ENCODE measurements around the gene SPIRE2. TPM values are rescaled to one million over a fixed set of nuclear protein-coding genes. Genes with fewer than 3 reads are reported as not detected.
"Not testable (repeated sequence)": the region's sequence is repeated elsewhere in the genome, so short reads cannot be mapped to it uniquely, and the experiment has no call there.

Gene SPIRE2
- total and polyA plus RNA-seq, 5 donors from 2014 or later: 0.35 TPM; not detected in 4

DNA sequence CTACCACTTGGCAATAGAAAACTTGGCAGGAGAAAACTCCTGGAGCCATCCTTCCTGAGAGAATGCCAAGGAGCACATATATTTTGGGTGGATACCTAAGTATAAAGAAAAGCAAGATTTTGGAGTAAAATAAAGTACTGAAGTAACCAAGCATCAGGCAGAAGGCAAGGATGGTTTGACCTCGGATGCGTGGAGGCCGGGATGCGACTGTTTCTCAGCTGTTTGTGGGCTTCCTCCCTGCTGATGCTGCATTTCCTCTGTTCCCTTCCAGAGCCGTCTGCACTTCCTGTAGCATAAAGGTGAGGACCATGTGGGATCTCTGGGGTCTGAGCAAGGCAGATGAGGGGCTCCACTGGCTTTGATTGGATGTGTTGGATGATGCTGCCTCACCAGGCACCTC lies 39.6 kb downstream of the SPIRE2 start:
- no peak overlapping the region for H3K27ac ChIP-seq (ENCODE audit: insufficient read depth, low read length, poor library complexity, severe bottlenecking)
- no peak overlapping the region for H3K4me3 Mint-ChIP-seq
- H3K36me3 Mint-ChIP-seq: no peaks in the 10 kb centered on the region
- no peaks in the 10 kb centered on the region for H3K27me3 ChIP-seq (ENCODE audit: control insufficient read depth, insufficient read depth, low read length)
- no peaks in the 10 kb centered on the region for H3K36me3 ChIP-seq (ENCODE audit: control insufficient read depth, insufficient read depth, low read length)
- peaks cover 12 to 34% (median 21%) of the 10 kb centered on the region in 4 donors for H3K4me1 Mint-ChIP-seq
- H3K9me3 Mint-ChIP-seq: peaks cover 0 to 2% (median 0%) of the 10 kb centered on the region in 7 donors
- no peak for ATAC-seq (ENCODE audit: low read depth in 2 of 2)
- H3K4me1 ChIP-seq (ENCODE audit: control insufficient read depth, insufficient read depth, low read length, poor library complexity, severe bottlenecking): peaks cover 23% of the 10 kb centered on the region
- DNase-seq: no peak
- no peak overlapping the region for H3K4me3 ChIP-seq (ENCODE audit: low read depth, low read length)
- no peaks in the 10 kb centered on the region for H3K27me3 Mint-ChIP-seq
- H3K9me3 ChIP-seq (ENCODE audit: control insufficient read depth in 2 of 2, low read length in 2 of 2): peaks cover 5 to 10% of the 10 kb centered on the region in 2 experiments
- no peak overlapping the region for H3K27ac Mint-ChIP-seq

DNA sequence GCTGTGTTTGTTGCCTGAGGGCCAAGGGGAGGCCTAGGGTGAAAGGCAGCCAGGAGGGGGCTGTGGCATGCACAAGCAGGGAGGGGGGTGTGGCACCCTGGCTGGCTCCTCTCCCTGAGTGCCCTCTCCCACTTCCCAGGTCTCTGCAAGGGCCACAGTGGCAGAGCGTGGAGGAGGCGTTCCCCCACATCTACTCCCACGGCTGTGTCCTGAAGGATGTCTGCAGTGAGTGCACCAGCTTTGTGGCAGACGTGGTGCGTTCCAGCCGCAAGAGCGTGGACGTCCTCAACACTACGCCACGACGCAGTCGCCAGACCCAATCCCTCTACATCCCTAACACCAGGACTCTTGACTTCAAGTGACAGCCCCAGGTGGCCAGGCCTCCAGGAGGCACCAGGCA lies 41.6 kb downstream of the SPIRE2 start:
- H3K36me3 Mint-ChIP-seq: peaks cover 3% of the 10 kb centered on the region
- no peak overlapping the region for H3K27ac ChIP-seq (ENCODE audit: insufficient read depth, low read length, poor library complexity, severe bottlenecking)
- peaks cover 2 to 24% (median 3%) of the 10 kb centered on the region in 4 donors for H3K4me1 Mint-ChIP-seq
- DNase-seq (no peak), ATAC-seq (ENCODE audit: low read depth in 2 of 2) (no peak)
- no peak overlapping the region for H3K27ac Mint-ChIP-seq
- peaks cover 7 to 19% of the 10 kb centered on the region in 2 experiments for H3K9me3 ChIP-seq (ENCODE audit: control insufficient read depth in 2 of 2, low read length in 2 of 2)
- H3K36me3 ChIP-seq (ENCODE audit: control insufficient read depth, insufficient read depth, low read length): peaks cover 6% of the 10 kb centered on the region
- peaks cover 0 to 7% (median 2%) of the 10 kb centered on the region in 7 donors for H3K9me3 Mint-ChIP-seq
- no peaks in the 10 kb centered on the region for H3K27me3 Mint-ChIP-seq
- H3K4me3 Mint-ChIP-seq: no peak overlapping the region
- no peaks in the 10 kb centered on the region for H3K27me3 ChIP-seq (ENCODE audit: control insufficient read depth, insufficient read depth, low read length)
- peaks cover 9% of the 10 kb centered on the region for H3K4me1 ChIP-seq (ENCODE audit: control insufficient read depth, insufficient read depth, low read length, poor library complexity, severe bottlenecking)
- no peak overlapping the region for H3K4me3 ChIP-seq (ENCODE audit: low read depth, low read length)

DNA sequence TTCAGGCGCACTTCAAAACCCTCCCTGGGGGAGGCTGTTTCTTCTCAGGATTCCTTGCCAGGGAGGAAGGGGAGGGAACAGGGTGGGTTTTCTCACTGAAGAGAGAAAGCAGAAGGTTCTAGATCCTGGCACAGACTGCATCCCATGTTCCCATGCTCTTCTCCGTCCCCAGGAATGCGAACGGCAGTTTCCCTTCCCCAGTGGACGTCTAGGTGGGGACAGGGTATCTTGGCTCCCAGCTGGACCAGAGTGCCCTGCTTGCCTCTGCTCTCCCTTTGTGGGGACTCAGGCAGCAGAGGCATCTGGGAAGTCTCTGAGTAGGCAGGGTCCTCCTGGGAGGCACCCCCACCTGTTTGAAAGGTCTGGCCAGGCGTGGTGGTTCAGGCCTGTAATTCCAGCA lies 42.2 kb downstream of the SPIRE2 start:
- H3K27me3 ChIP-seq (ENCODE audit: control insufficient read depth, insufficient read depth, low read length): no peaks in the 10 kb centered on the region
- no peak overlapping the region for H3K4me3 ChIP-seq (ENCODE audit: low read depth, low read length)
- H3K4me3 Mint-ChIP-seq: peak overlapping the region in 1 of 4 donors; percentile 43
- no peaks in the 10 kb centered on the region for H3K27me3 Mint-ChIP-seq
- no peak overlapping the region for H3K27ac Mint-ChIP-seq
- H3K4me1 ChIP-seq (ENCODE audit: control insufficient read depth, insufficient read depth, low read length, poor library complexity, severe bottlenecking): peaks cover 9% of the 10 kb centered on the region
- H3K36me3 Mint-ChIP-seq: peaks cover 8% of the 10 kb centered on the region
- DNase-seq (no peak), ATAC-seq (ENCODE audit: low read depth in 2 of 2) (no peak)
- peaks cover 11% of the 10 kb centered on the region for H3K36me3 ChIP-seq (ENCODE audit: control insufficient read depth, insufficient read depth, low read length)
- peaks cover 0 to 24% (median 3%) of the 10 kb centered on the region in 4 donors for H3K4me1 Mint-ChIP-seq
- peaks cover 11 to 24% of the 10 kb centered on the region in 2 experiments for H3K9me3 ChIP-seq (ENCODE audit: control insufficient read depth in 2 of 2, low read length in 2 of 2)
- H3K9me3 Mint-ChIP-seq: peaks cover 0 to 11% (median 6%) of the 10 kb centered on the region in 7 donors
- H3K27ac ChIP-seq (ENCODE audit: insufficient read depth, low read length, poor library complexity, severe bottlenecking): no peak overlapping the region

DNA sequence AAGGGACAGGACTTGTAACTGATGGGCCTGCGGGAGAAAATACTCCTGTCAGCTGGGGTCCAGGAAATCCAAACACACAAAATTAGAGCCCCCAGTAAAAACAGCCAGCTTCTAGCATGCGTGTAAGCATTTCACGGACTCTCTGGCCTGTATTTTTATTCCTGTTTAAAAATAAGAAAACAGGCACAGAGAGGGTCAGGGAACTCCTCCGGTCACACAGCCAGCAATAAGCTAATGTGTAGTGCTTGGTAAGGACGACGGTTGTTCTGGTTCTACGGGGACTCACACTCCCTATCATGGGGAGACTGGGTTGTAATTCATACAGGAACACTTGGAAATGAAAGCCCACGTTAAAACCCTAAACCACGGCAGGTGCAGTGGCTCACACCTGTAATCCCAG lies 43.6 kb downstream of the SPIRE2 start:
- Histone ChIP-seq H3K4me1 (ENCODE audit: control insufficient read depth, insufficient read depth, low read length, poor library complexity, severe bottlenecking) (peaks cover 9% of the 10 kb centered on the region), H3K36me3 (ENCODE audit: control insufficient read depth, insufficient read depth, low read length) (peaks cover 11% of the 10 kb centered on the region), H3K9me3 (ENCODE audit: control insufficient read depth in 2 of 2, low read length in 2 of 2) (peaks cover 11 to 24% of the 10 kb centered on the region in 2 experiments), H3K27ac (ENCODE audit: insufficient read depth, low read length, poor library complexity, severe bottlenecking) (no peak overlapping the region), H3K4me3 (ENCODE audit: low read depth, low read length) (no peak overlapping the region), H3K27me3 (ENCODE audit: control insufficient read depth, insufficient read depth, low read length) (no peaks in the 10 kb centered on the region)
- Mint-ChIP-seq H3K4me1 (peaks cover 0 to 24% (median 3%) of the 10 kb centered on the region in 4 donors), H3K36me3 (peaks cover 8% of the 10 kb centered on the region), H3K27me3 (no peaks in the 10 kb centered on the region), H3K9me3 (peaks cover 0 to 11% (median 6%) of the 10 kb centered on the region in 7 donors), H3K4me3 (peak overlapping the region in 3 of 4 donors; percentile 43 to 84 (median 50)), H3K27ac (peak overlapping the region; percentile 5 to 96 (median 87))
- no peak for DNase-seq
- no peak for ATAC-seq (ENCODE audit: low read depth in 2 of 2)

DNA sequence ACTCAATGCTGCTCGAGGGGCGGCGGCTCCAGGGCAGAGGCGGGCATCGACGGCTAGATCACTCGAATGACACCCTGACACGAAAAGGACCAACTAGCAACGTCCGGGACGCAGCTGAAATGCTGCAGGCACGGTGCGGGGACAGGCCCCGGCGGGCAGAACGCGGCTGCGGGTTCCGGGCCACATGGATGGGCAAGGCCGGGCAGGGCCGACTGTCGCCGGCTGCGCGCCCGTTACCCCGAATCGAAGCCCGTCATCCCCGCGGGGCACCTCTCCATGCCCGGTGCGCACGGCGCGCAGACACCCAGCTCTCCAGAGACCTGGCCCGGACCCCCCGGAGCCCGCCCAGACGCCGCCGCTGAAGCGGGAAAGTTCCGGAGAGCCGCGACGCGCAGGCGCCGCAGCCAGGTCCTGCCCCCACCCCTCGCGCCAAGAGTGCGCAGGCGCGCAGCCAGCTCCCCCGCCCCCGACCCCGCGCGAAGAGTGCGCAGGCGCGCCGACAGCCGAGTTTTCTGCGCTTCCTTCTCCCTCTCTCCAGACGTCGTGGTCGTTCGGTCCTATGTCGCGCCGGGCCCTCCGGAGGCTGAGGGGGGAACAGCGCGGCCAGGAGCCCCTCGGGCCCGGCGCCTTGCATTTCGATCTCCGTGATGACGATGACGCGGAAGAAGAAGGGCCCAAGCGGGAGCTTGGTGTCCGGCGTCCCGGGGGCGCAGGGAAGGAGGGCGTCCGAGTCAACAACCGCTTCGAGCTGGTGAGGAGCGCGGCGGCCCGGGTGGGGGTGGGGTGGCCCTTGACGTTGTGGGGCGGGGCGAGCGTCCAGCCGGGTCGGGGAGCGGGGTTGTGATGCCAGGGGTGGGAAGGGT lies 45.1 kb downstream of the SPIRE2 start, which contains the start of gene TCF25:
TSS of gene TCF25 (plus strand) at position 484 of the 863 bp plus-strand sequence. CDS start at position 560, 76 bp downstream.
- Mint-ChIP-seq H3K36me3 (peaks cover 14% of the 10 kb centered on the region), H3K27ac (peak within 1 kb of the TSS; percentile 87 to 96 (median 91)), H3K9me3 (peaks cover 0 to 11% (median 6%) of the 10 kb centered on the region in 7 donors), H3K4me1 (peaks cover 0 to 27% (median 7%) of the 10 kb centered on the region in 4 donors), H3K4me3 (peak within 1 kb of the TSS; percentile 71 to 96 (median 84)), H3K27me3 (no peaks in the 10 kb centered on the region)
- Histone ChIP-seq H3K27ac (ENCODE audit: insufficient read depth, low read length, poor library complexity, severe bottlenecking) (peak within 1 kb of the TSS; percentile 100), H3K4me1 (ENCODE audit: control insufficient read depth, insufficient read depth, low read length, poor library complexity, severe bottlenecking) (peaks cover 9% of the 10 kb centered on the region), H3K36me3 (ENCODE audit: control insufficient read depth, insufficient read depth, low read length) (peaks cover 18% of the 10 kb centered on the region), H3K27me3 (ENCODE audit: control insufficient read depth, insufficient read depth, low read length) (no peaks in the 10 kb centered on the region), H3K4me3 (ENCODE audit: low read depth, low read length) (peak within 1 kb of the TSS; percentile 58), H3K9me3 (ENCODE audit: control insufficient read depth in 2 of 2, low read length in 2 of 2) (peaks cover 6 to 15% of the 10 kb centered on the region in 2 experiments)
- DNase-seq (peak; percentile 84 to 91 (median 87)), ATAC-seq (ENCODE audit: low read depth in 2 of 2) (peak; percentile 32 to 33)

DNA sequence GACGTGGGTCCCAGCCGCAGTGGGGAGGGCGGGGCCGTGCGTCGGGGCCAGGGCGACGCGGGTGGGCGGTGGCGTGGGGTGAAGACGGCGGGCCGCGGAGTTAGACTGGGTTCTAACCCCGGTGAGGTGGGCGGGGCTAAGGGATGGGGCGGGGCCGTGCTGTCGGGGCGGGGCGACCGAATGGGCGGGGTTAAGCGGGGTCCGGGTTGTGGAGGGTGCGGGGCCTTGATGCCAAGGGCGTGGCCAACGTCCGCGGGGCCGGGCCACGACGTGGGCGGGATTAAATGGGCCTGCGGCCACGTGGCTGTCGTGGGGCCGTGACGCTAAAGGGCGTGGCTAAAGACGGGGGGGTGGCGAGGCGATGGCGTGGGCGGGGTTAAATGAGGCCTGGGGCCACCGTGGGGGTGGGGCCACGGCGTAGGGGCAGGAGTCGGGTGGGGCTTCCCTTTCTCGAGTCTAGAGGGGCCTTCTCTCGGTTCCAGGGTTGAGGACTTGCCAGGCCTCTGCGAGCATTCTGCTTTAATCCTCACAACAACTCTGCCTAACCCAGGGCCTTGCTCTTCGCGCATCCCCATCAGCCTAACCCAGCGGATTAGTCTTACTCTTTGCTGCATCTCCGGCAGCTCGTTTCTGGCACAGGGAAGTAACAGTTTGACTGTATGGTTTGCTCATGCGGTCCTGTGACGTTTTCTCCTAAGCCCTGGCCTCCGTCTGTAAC lies 45.9 kb downstream of the SPIRE2 start:
- Histone ChIP-seq H3K36me3 (ENCODE audit: control insufficient read depth, insufficient read depth, low read length) (peaks cover 22% of the 10 kb centered on the region), H3K4me1 (ENCODE audit: control insufficient read depth, insufficient read depth, low read length, poor library complexity, severe bottlenecking) (peaks cover 9% of the 10 kb centered on the region), H3K27me3 (ENCODE audit: control insufficient read depth, insufficient read depth, low read length) (no peaks in the 10 kb centered on the region), H3K9me3 (ENCODE audit: control insufficient read depth in 2 of 2, low read length in 2 of 2) (peaks cover 6 to 15% of the 10 kb centered on the region in 2 experiments), H3K27ac (ENCODE audit: insufficient read depth, low read length, poor library complexity, severe bottlenecking) (peak overlapping the region; percentile 100), H3K4me3 (ENCODE audit: low read depth, low read length) (peak overlapping the region; percentile 58)
- H3K27ac Mint-ChIP-seq: peak overlapping the region; percentile 87 to 96 (median 90)
- peaks cover 0 to 29% (median 7%) of the 10 kb centered on the region in 4 donors for H3K4me1 Mint-ChIP-seq
- ATAC-seq (ENCODE audit: low read depth in 2 of 2) (peak; percentile 79), DNase-seq (peak; percentile 88 to 90 (median 89))
- H3K9me3 Mint-ChIP-seq: peaks cover 0 to 11% (median 6%) of the 10 kb centered on the region in 7 donors
- H3K36me3 Mint-ChIP-seq: peaks cover 14% of the 10 kb centered on the region
- H3K4me3 Mint-ChIP-seq: peak overlapping the region; percentile 71 to 96 (median 84)
- H3K27me3 Mint-ChIP-seq: no peaks in the 10 kb centered on the region

DNA sequence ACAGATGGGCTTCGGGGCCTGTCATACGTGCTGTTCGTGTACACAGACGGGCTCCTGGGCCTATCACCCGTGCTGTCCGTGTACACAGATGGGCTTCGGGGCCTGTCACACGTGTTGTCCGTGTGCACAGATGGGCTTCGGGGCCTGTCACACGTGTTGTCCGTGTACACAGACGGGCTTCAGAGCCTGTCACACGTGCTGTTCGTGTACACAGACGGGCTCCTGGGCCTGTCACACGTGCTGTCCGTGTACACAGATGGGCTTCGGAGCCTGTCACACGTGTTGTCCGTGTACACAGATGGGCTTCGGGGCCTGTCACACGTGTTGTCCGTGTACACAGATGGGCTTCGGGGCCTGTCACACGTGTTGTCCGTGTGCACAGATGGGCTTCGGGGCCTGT lies 50.8 kb downstream of the SPIRE2 start:
- H3K4me1 ChIP-seq (ENCODE audit: control insufficient read depth, insufficient read depth, low read length, poor library complexity, severe bottlenecking); H3K27me3 Mint-ChIP-seq; H3K27me3 ChIP-seq (ENCODE audit: control insufficient read depth, insufficient read depth, low read length); H3K4me3 ChIP-seq (ENCODE audit: low read depth, low read length); H3K27ac ChIP-seq (ENCODE audit: insufficient read depth, low read length, poor library complexity, severe bottlenecking); H3K27ac Mint-ChIP-seq; H3K4me3 Mint-ChIP-seq; DNase-seq; ATAC-seq (ENCODE audit: low read depth in 2 of 2): not testable (repeated sequence)
- H3K9me3 Mint-ChIP-seq: peaks cover 0 to 11% (median 6%) of the 10 kb centered on the region in 7 donors
- peaks cover 31% of the 10 kb centered on the region for H3K36me3 Mint-ChIP-seq
- H3K4me1 Mint-ChIP-seq: peaks cover 0 to 24% (median 13%) of the 10 kb centered on the region in 4 donors
- Histone ChIP-seq H3K9me3 (ENCODE audit: control insufficient read depth in 2 of 2, low read length in 2 of 2) (peaks cover 6 to 13% of the 10 kb centered on the region in 2 experiments), H3K36me3 (ENCODE audit: control insufficient read depth, insufficient read depth, low read length) (peaks cover 54% of the 10 kb centered on the region)
